Endometrial microvascular endothelial cells (primary cell): Measurements from ENCODE around the gene LHX8. TPM values are rescaled to one million over a fixed set of nuclear protein-coding genes. Genes with fewer than 3 reads are reported as not detected.
"Not testable (repeated sequence)": the region's sequence is repeated elsewhere in the genome, so short reads cannot be mapped to it uniquely, and the experiment has no call there.

Experiments
- in situ Hi-C: cut with HindIII; loops from 2 replicates; pipeline ENCODE4 v1.10.0; 2017; ENCODE audit warnings: low sequenced_read_pairs, low pct_unique_long_range_greater_than_20kb; ENCODE audit errors: inconsistent ontology term
- total RNA-seq: library from RNA; depleted of rRNA; stranded (reverse); fragments of >200 nt; gene quantifications from one replicate; pipeline ENCODE4 v1.2.3, GENCODE V29; 2015; ENCODE audit errors: inconsistent ontology term

Gene LHX8
- not detected for total RNA-seq

GRCh38 chr1:75133750-75134646 lies at the start of gene LHX8:
Gene LHX8, plus strand, starts transcription at chr1:75134388. Its CDS starts 2,227 bp downstream, at chr1:75136615.
- in situ Hi-C loops: no loop called here

GRCh38 chr1:75085931-75086330 lies 48.3 kb upstream of the LHX8 start:
- in situ Hi-C loops: no loop called here

- in situ Hi-C loops: no loop called here
Measured at GRCh38 chr1:75087278-75087677, 46.9 kb upstream of the LHX8 start.

- in situ Hi-C loops: no loop called here
Measured at GRCh38 chr1:75092141-75092540, 42.0 kb upstream of the LHX8 start.

GRCh38 chr1:75097654-75098053 lies 36.5 kb upstream of the LHX8 start:
- in situ Hi-C loops: no loop called here

- in situ Hi-C loops: no loop called here
Measured at GRCh38 chr1:75099581-75099980, 34.6 kb upstream of the LHX8 start.

- in situ Hi-C loops: no loop called here
Measured at GRCh38 chr1:75100481-75101092, 33.6 kb upstream of the LHX8 start.

- in situ Hi-C loops: not testable (repeated sequence)
Measured at GRCh38 chr1:75112362-75112951, 21.7 kb upstream of the LHX8 start.

- in situ Hi-C loops: no loop called here
Measured at GRCh38 chr1:75115654-75116053, 18.5 kb upstream of the LHX8 start.

GRCh38 chr1:75123756-75124155 lies 10.4 kb upstream of the LHX8 start:
- in situ Hi-C loops: no loop called here

GRCh38 chr1:75124510-75124909 lies 9.7 kb upstream of the LHX8 start:
- in situ Hi-C loops: no loop called here

- in situ Hi-C loops: no loop called here
Measured at GRCh38 chr1:75125161-75125726, 8.9 kb upstream of the LHX8 start.

- in situ Hi-C loops: no loop called here
Measured at GRCh38 chr1:75126611-75127101, 7.5 kb upstream of the LHX8 start.

- in situ Hi-C loops: no loop called here
Measured at GRCh38 chr1:75127916-75128717, 6.1 kb upstream of the LHX8 start.

- in situ Hi-C loops: no loop called here
Measured at GRCh38 chr1:75129660-75129982, 4.6 kb upstream of the LHX8 start.

GRCh38 chr1:75129983-75130789 lies 4.0 kb upstream of the LHX8 start:
- in situ Hi-C loops: no loop called here

- in situ Hi-C loops: no loop called here
Measured at GRCh38 chr1:75130865-75131564, 3.2 kb upstream of the LHX8 start.
